ENCODE measurements around the gene HSPD1.

HSPD1 gene

DNA sequence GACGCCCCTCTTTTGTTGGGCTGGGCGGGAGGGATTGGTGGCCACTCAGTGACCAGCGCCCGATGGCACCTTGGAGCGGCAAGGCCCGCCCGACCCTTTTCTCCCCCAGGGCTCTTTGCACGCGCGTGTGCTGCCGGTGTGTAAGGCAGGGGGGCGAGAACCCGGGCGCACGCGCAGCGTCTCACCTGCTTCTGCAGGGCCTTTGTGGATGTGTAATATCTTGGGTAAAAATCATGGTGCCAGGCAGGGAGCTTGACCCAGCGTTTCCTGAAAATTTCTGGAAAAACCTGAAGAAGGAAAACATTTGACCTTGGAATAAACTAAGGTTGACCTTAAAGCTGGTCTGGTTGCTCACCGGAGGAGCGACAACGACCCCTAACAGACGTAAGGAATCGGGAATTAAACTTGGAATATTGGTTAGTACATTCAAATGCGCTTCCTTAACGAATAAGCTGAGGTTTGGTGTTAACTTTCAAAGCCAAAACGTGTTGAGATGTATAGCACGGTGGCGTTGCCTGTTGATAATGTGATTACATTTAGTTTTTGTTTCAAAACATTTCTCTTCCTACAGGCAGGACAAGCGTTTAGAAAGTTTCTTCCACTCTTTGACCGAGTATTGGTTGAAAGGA, 977 bp upstream of the HSPD1 start:
- Histone ChIP-seq H3K9me3 (no peaks in the 10 kb centered on the region), H3K4me3 (ENCODE audit: low read depth, low read length) (peak overlapping the region; percentile 98), H3K27me3 (no peaks in the 10 kb centered on the region), H3K36me3 (peaks cover 82% of the 10 kb centered on the region), H3K4me1 (no peaks in the 10 kb centered on the region)
- no peak for DNase-seq
- TF ChIP-seq, protein P1, sequence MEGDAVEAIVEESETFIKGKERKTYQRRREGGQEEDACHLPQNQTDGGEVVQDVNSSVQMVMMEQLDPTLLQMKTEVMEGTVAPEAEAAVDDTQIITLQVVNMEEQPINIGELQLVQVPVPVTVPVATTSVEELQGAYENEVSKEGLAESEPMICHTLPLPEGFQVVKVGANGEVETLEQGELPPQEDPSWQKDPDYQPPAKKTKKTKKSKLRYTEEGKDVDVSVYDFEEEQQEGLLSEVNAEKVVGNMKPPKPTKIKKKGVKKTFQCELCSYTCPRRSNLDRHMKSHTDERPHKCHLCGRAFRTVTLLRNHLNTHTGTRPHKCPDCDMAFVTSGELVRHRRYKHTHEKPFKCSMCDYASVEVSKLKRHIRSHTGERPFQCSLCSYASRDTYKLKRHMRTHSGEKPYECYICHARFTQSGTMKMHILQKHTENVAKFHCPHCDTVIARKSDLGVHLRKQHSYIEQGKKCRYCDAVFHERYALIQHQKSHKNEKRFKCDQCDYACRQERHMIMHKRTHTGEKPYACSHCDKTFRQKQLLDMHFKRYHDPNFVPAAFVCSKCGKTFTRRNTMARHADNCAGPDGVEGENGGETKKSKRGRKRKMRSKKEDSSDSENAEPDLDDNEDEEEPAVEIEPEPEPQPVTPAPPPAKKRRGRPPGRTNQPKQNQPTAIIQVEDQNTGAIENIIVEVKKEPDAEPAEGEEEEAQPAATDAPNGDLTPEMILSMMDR (IDR thresholded peaks at IDR 0.05; ENCODE audit: low read depth, low read length) = no peak

GRCh38 chr2:197498937-197499593, 575 bp downstream of the HSPD1 start:
- TF ChIP-seq, protein P1 (IDR thresholded peaks at IDR 0.05; ENCODE audit: low read depth, low read length) = no peak
- Histone ChIP-seq H3K4me3 (ENCODE audit: low read depth, low read length) (peak overlapping the region; percentile 98), H3K4me1 (no peaks in the 10 kb centered on the region), H3K27me3 (no peaks in the 10 kb centered on the region), H3K36me3 (peaks cover 86% of the 10 kb centered on the region), H3K9me3 (no peaks in the 10 kb centered on the region)
- peak; percentile 61 for DNase-seq

- peaks cover 86% of the 10 kb centered on the region for H3K36me3 ChIP-seq
- H3K27me3 ChIP-seq = no peaks in the 10 kb centered on the region
- no peak for DNase-seq
- H3K4me3 ChIP-seq (ENCODE audit: low read depth, low read length) = peak overlapping the region; percentile 98
- TF ChIP-seq, protein P1 (IDR thresholded peaks at IDR 0.05; ENCODE audit: low read depth, low read length) = no peak
- H3K4me1 ChIP-seq = no peaks in the 10 kb centered on the region
- no peaks in the 10 kb centered on the region for H3K9me3 ChIP-seq
These were observed 1.3 kb downstream of the HSPD1 start for GRCh38 chr2:197498235-197498936.

DNA sequence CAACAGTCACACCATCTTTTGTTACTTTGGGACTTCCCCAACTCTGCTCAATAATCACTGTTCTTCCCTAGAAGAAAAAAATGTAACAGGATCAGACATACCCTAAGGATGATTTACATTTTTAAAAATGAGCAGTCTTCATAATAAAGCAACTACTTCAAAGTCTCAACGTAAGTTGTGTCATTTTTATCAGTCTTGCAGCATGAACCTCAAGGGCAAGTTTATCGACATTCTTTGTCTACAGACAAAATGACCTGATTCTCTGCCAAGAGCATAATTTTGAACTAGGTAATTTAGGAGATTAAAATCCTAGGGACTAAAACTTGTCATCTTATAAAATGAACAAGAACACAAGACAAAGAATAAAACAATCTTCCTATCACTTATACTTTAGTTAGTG, 2.3 kb downstream of the HSPD1 start:
- no peaks in the 10 kb centered on the region for H3K9me3 ChIP-seq
- no peak for DNase-seq
- TF ChIP-seq, protein P1 (IDR thresholded peaks at IDR 0.05; ENCODE audit: low read depth, low read length) = no peak
- H3K27me3 ChIP-seq = no peaks in the 10 kb centered on the region
- peak overlapping the region; percentile 98 for H3K4me3 ChIP-seq (ENCODE audit: low read depth, low read length)
- H3K36me3 ChIP-seq = peaks cover 86% of the 10 kb centered on the region
- H3K4me1 ChIP-seq = no peaks in the 10 kb centered on the region

DNA sequence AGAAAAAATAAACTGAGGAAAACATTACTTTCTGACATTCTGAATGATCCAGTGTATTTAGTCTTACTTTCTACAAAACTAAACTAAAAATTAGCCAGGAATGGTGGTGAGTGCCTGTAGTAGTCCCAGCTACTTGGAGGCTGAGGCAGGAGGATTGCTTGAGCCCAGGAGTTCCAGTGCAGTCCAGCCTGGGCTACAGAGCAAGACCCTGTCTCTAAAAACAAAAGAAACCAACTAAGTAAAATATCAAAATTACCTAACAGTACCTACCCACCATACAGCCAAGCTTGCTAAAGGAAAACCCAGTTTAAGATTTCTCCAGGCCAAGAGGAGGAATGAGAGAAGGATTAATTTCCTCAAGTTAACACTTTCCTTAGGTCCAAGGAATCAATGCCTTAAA, 2.9 kb downstream of the HSPD1 start:
- no peaks in the 10 kb centered on the region for H3K4me1 ChIP-seq
- no peak for DNase-seq
- no peaks in the 10 kb centered on the region for H3K9me3 ChIP-seq
- H3K27me3 ChIP-seq = no peaks in the 10 kb centered on the region
- TF ChIP-seq, protein P1 (IDR thresholded peaks at IDR 0.05; ENCODE audit: low read depth, low read length) = no peak
- H3K4me3 ChIP-seq (ENCODE audit: low read depth, low read length) = peak overlapping the region; percentile 98
- H3K36me3 ChIP-seq = peaks cover 86% of the 10 kb centered on the region
